ENCODE results near the gene REPS2.
"Not testable (repeated sequence)": the region's sequence is repeated elsewhere in the genome, so short reads cannot be mapped to it uniquely, and the experiment has no call there.

Gene REPS2

GRCh38 chrX:16964976-16965375, 18.5 kb downstream of the REPS2 start:
- not testable (repeated sequence) for DNase-seq (ENCODE audit: low read depth)

GRCh38 chrX:16966752-16967448, 20.4 kb downstream of the REPS2 start:
- DNase-seq (ENCODE audit: low read depth), result no peak

GRCh38 chrX:16968753-16969152, 22.3 kb downstream of the REPS2 start:
- DNase-seq (ENCODE audit: low read depth), result not testable (repeated sequence)

GRCh38 chrX:16970977-16971376, 24.5 kb downstream of the REPS2 start:
- peak; percentile 13 for DNase-seq (ENCODE audit: low read depth)

- DNase-seq (ENCODE audit: low read depth), result no peak
Observed at GRCh38 chrX:16971694-16972093, 25.2 kb downstream of the REPS2 start.

- no peak for DNase-seq (ENCODE audit: low read depth)
Observed at GRCh38 chrX:16975233-16975632, 28.8 kb downstream of the REPS2 start.

GRCh38 chrX:16977771-16978170, 31.3 kb downstream of the REPS2 start:
- DNase-seq (ENCODE audit: low read depth), result no peak

- DNase-seq (ENCODE audit: low read depth), result no peak
Observed at GRCh38 chrX:16978193-16978984, 31.9 kb downstream of the REPS2 start.

- DNase-seq (ENCODE audit: low read depth), result no peak
Observed at GRCh38 chrX:16979226-16979625, 32.8 kb downstream of the REPS2 start.

- no peak for DNase-seq (ENCODE audit: low read depth)
Observed at GRCh38 chrX:16981209-16981608, 34.8 kb downstream of the REPS2 start.

GRCh38 chrX:16981980-16982379, 35.5 kb downstream of the REPS2 start:
- DNase-seq (ENCODE audit: low read depth), result no peak

GRCh38 chrX:16983051-16983450, 36.6 kb downstream of the REPS2 start:
- no peak for DNase-seq (ENCODE audit: low read depth)

GRCh38 chrX:16985286-16985685, 38.8 kb downstream of the REPS2 start:
- no peak for DNase-seq (ENCODE audit: low read depth)

GRCh38 chrX:16986169-16986568, 39.7 kb downstream of the REPS2 start:
- no peak for DNase-seq (ENCODE audit: low read depth)

- DNase-seq (ENCODE audit: low read depth), result no peak
Observed at GRCh38 chrX:16989750-16990149, 43.3 kb downstream of the REPS2 start.

GRCh38 chrX:16990839-16991238, 44.4 kb downstream of the REPS2 start:
- DNase-seq (ENCODE audit: low read depth), result no peak

- DNase-seq (ENCODE audit: low read depth), result no peak
Observed at GRCh38 chrX:16992445-16992844, 46.0 kb downstream of the REPS2 start.

GRCh38 chrX:16992951-16993350, 46.5 kb downstream of the REPS2 start:
- no peak for DNase-seq (ENCODE audit: low read depth)

- no peak for DNase-seq (ENCODE audit: low read depth)
Observed at GRCh38 chrX:16993791-16994318, 47.4 kb downstream of the REPS2 start.

GRCh38 chrX:16994736-16995135, 48.3 kb downstream of the REPS2 start:
- no peak for DNase-seq (ENCODE audit: low read depth)

- DNase-seq (ENCODE audit: low read depth), result no peak
Observed at GRCh38 chrX:16997313-16997712, 50.9 kb downstream of the REPS2 start.

- DNase-seq (ENCODE audit: low read depth), result no peak
Observed at GRCh38 chrX:16999275-16999674, 52.8 kb downstream of the REPS2 start.

- no peak for DNase-seq (ENCODE audit: low read depth)
Observed at GRCh38 chrX:17000751-17001150, 54.3 kb downstream of the REPS2 start.

Data from HS-5 (cell line).